Natural killer cell (primary cell): ENCODE data around the gene C1orf159. TPM values are rescaled to one million over a fixed set of nuclear protein-coding genes. Genes with fewer than 3 reads are reported as not detected.

ENCODE experiments used
- ATAC-seq, 3 donors: fragments of 150-1000 bp in 2 of 3; fragments of 200-7000 bp in 1 of 3; cut with Tn5 transposase; 1 replicate in 1 of 3; 2 replicates in 2 of 3; pipeline ENCODE4 v1.10.0; 2021; ENCODE audit warnings: mild to moderate bottlenecking in 2 of 3, moderate library complexity in 2 of 3
- DNase-seq, 2 donors: peaks; one replicate each; pipeline versions ENCODE4 v3.0.0 to v3.0.0-alpha.2; 2013 to 2021; ENCODE audit warnings: mixed read lengths in 1 of 2
- H3K27ac ChIP-seq: one replicate; pipeline ENCODE4 v1.5.1; 2013; ENCODE audit warnings: mild to moderate bottlenecking, low read length
- H3K27me3 ChIP-seq: one replicate; pipeline ENCODE4 v1.6.1; 2013; ENCODE audit warnings: low read length; ENCODE audit not compliant: control insufficient read depth, insufficient read depth
- H3K36me3 ChIP-seq: one replicate; pipeline ENCODE4 v1.6.1; 2013; ENCODE audit warnings: low read length; ENCODE audit not compliant: control insufficient read depth, insufficient read depth
- H3K4me1 ChIP-seq: one replicate; pipeline ENCODE4 v1.6.1; 2013; ENCODE audit warnings: low read length; ENCODE audit not compliant: control insufficient read depth, insufficient read depth
- H3K4me3 ChIP-seq: one replicate; pipeline ENCODE4 v1.5.1; 2013; ENCODE audit warnings: low read length
- H3K9me3 ChIP-seq: one replicate; pipeline ENCODE4 v1.6.1; 2013; ENCODE audit warnings: low read length; ENCODE audit not compliant: control insufficient read depth, insufficient read depth
- H3K27ac Mint-ChIP-seq, 2 donors: one replicate each; pipeline ENCODE4 v1.8.0; 2022; ENCODE audit warnings: mild to moderate bottlenecking in 2 of 2, mixed read lengths in 2 of 2, moderate library complexity in 1 of 2
- H3K27me3 Mint-ChIP-seq, 2 donors: one replicate each; pipeline ENCODE4 v1.8.0; 2022; ENCODE audit warnings: low read depth in 2 of 2, mixed read lengths in 2 of 2
- H3K36me3 Mint-ChIP-seq: one replicate; pipeline ENCODE4 v1.8.0; 2022; ENCODE audit warnings: mixed read lengths
- H3K4me1 Mint-ChIP-seq, 2 donors: one replicate each; pipeline ENCODE4 v1.8.0; 2022; ENCODE audit warnings: mixed read lengths in 2 of 2
- H3K4me3 Mint-ChIP-seq: one replicate; pipeline ENCODE4 v1.8.0; 2022; ENCODE audit warnings: mild to moderate bottlenecking, moderate library complexity, mixed read lengths
- H3K9me3 Mint-ChIP-seq, 2 donors: one replicate each; pipeline ENCODE4 v1.8.0; 2022; ENCODE audit warnings: mixed read lengths in 2 of 2
- WGBS: methylation state at CpG from one replicate; pipeline ENCODE4 v1.1.7; 2013; ENCODE audit warnings: missing lambda C conversion rate; ENCODE audit not compliant: insufficient coverage; 5-methylcytosine and 5-hydroxymethylcytosine counted together
- intact Hi-C: fragments of 100-400 bp; cut with micrococcal nuclease; formaldehyde crosslinking; loops from one replicate; pipeline ENCODE4 v1.14.2; 2022
- total RNA-seq, 4 donors: library from RNA; stranded (reverse); fragments of 120-200 nt in 1 of 4; gene quantifications; one replicate each; pipeline versions ENCODE4 v1.2.3 to v1.2.4, GENCODE V29; 2013 to 2022
- TF ChIP-seq, protein P1 (sequence below): fragments of 200-600 bp; IDR thresholded peaks from one replicate; pipeline ENCODE4 v1.8.0; 2022; ENCODE audit warnings: antibody characterized with exemption

Gene C1orf159
- total RNA-seq, 3 donors from 2014 or later (not counting 1 experiment from before 2014, with no cell fraction given): 19.6 to 25.1 (median 21.5) TPM

DNA sequence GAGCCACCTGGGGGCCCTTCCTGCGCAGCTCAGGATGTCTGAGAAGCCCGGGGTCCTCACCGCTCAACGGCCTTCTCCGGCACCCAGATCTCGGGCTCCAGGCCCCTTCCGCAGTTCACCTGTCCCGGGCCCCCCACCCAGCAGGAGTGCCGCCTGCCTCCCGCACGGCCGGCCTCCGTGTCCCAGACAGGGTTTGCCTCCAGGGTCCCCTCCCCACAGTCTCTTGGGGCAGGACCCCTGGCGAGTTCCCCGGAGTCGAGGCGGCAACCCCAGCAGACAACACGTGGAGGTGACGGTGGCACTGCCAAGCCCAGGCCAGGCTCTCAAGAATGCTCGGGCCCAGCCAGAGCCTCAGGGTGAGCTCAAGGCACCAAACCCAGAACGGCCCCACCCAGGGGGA is 35.4 kb upstream of the C1orf159 start:
- Mint-ChIP-seq H3K4me3 (no peak overlapping the region), H3K9me3 (peaks cover 0 to 17% of the 10 kb centered on the region in 2 donors), H3K36me3 (no peaks in the 10 kb centered on the region), H3K4me1 (peaks cover 15 to 21% of the 10 kb centered on the region in 2 donors), H3K27ac (no peak overlapping the region), H3K27me3 (no peaks in the 10 kb centered on the region)
- intact Hi-C loops: no loop called here
- Histone ChIP-seq H3K4me3 (no peak overlapping the region), H3K36me3 (no peaks in the 10 kb centered on the region), H3K9me3 (peaks cover 14% of the 10 kb centered on the region), H3K27me3 (no peaks in the 10 kb centered on the region), H3K4me1 (no peaks in the 10 kb centered on the region), H3K27ac (no peak overlapping the region)
- DNase-seq: no peak
- WGBS: 97% methylated on average over 21 of the region's 21 CpGs
- no peak for ATAC-seq
- TF ChIP-seq, protein P1, sequence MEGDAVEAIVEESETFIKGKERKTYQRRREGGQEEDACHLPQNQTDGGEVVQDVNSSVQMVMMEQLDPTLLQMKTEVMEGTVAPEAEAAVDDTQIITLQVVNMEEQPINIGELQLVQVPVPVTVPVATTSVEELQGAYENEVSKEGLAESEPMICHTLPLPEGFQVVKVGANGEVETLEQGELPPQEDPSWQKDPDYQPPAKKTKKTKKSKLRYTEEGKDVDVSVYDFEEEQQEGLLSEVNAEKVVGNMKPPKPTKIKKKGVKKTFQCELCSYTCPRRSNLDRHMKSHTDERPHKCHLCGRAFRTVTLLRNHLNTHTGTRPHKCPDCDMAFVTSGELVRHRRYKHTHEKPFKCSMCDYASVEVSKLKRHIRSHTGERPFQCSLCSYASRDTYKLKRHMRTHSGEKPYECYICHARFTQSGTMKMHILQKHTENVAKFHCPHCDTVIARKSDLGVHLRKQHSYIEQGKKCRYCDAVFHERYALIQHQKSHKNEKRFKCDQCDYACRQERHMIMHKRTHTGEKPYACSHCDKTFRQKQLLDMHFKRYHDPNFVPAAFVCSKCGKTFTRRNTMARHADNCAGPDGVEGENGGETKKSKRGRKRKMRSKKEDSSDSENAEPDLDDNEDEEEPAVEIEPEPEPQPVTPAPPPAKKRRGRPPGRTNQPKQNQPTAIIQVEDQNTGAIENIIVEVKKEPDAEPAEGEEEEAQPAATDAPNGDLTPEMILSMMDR: no peak

DNA sequence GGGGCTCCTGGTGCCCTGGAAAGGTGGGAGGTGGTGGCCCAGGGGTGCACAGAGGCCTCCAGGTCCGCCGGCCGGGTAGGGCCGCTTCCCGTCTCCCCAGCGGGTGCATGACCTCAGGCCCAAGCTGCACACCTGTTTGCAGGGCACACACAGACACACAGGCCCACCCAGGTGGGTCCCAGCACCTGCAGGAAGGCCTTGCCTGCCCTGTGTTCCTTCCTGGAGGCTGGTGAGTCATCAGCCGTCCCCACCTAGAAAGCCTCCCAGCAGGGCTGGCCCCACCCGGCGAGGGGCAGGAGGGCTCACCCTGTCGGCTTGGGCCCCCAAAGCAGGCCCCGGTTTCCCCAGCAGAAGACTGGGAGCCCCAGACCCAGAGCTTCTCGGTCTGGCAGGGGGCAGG is 34.2 kb upstream of the C1orf159 start:
- intact Hi-C loops: no loop called here
- Mint-ChIP-seq H3K4me3 (no peak overlapping the region), H3K4me1 (peaks cover 15 to 19% of the 10 kb centered on the region in 2 donors), H3K27ac (no peak overlapping the region), H3K9me3 (peaks cover 0 to 17% of the 10 kb centered on the region in 2 donors), H3K36me3 (no peaks in the 10 kb centered on the region), H3K27me3 (no peaks in the 10 kb centered on the region)
- H3K27me3 ChIP-seq: no peaks in the 10 kb centered on the region
- WGBS: 68% methylated on average over 12 of the region's 12 CpGs
- no peak for ATAC-seq
- TF ChIP-seq, protein P1: no peak
- no peaks in the 10 kb centered on the region for H3K36me3 ChIP-seq
- no peak overlapping the region for H3K27ac ChIP-seq
- DNase-seq: no peak
- peaks cover 4% of the 10 kb centered on the region for H3K4me1 ChIP-seq
- peaks cover 14% of the 10 kb centered on the region for H3K9me3 ChIP-seq
- H3K4me3 ChIP-seq: no peak overlapping the region

DNA sequence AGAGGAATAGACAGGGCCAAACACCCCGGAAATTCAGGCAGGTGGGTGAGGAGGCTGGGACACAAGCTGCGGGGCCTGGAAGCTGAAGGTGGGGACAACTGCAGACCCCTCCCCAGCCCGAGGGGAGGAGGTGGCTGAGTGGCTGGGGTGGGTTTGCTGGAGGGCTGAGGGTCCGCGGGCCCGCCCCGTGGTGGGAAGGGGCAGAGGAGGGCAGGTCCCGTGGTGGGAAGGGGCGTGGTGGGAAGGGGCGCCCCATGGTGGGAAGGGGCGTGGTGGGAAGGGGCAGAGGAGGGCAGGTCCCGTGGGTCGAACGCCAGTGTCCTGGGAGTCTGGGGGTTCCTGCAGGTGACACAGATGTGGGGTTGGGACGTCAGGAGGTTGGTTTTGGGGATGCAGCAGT is 33.5 kb upstream of the C1orf159 start:
- peaks cover 15 to 19% of the 10 kb centered on the region in 2 donors for H3K4me1 Mint-ChIP-seq
- ATAC-seq: no peak
- no peaks in the 10 kb centered on the region for H3K36me3 Mint-ChIP-seq
- H3K4me3 ChIP-seq: no peak overlapping the region
- peaks cover 14% of the 10 kb centered on the region for H3K9me3 ChIP-seq
- no peak overlapping the region for H3K27ac ChIP-seq
- no peaks in the 10 kb centered on the region for H3K27me3 Mint-ChIP-seq
- H3K27me3 ChIP-seq: no peaks in the 10 kb centered on the region
- TF ChIP-seq, protein P1: no peak
- intact Hi-C loops: no loop called here
- H3K36me3 ChIP-seq: no peaks in the 10 kb centered on the region
- WGBS: 90% methylated on average over 15 of the region's 15 CpGs
- H3K27ac Mint-ChIP-seq: no peak overlapping the region
- H3K4me1 ChIP-seq: peaks cover 11% of the 10 kb centered on the region
- peaks cover 0 to 17% of the 10 kb centered on the region in 2 donors for H3K9me3 Mint-ChIP-seq
- no peak overlapping the region for H3K4me3 Mint-ChIP-seq
- no peak for DNase-seq

DNA sequence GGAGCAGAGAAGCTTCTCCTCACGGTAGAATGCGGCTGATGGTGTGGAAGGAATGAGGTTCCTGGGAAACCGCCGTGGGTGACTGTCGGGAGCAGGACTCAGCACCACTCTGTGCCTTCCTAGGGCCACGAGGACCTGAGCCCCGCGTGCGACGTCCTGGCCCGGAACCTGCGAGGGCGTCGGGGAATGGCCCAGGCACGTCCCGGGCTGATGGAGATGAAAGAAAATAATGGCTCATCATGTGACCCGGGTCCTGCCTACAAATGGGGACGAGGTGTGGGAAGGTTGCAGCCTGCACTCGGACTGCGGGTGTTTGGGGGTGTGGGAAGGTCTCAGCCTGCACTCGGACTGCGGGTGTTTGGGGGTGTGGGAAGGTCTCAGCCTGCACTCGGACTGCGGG is 32.7 kb upstream of the C1orf159 start:
- H3K36me3 ChIP-seq: no peaks in the 10 kb centered on the region
- H3K27me3 ChIP-seq: no peaks in the 10 kb centered on the region
- no peak overlapping the region for H3K4me3 ChIP-seq
- intact Hi-C loops: no loop called here
- no peak overlapping the region for H3K4me3 Mint-ChIP-seq
- no peak overlapping the region for H3K27ac Mint-ChIP-seq
- H3K4me1 ChIP-seq: peaks cover 20% of the 10 kb centered on the region
- DNase-seq (no peak), ATAC-seq (no peak)
- no peak overlapping the region for H3K27ac ChIP-seq
- 93% methylated on average over 23 of the region's 24 CpGs for WGBS
- peaks cover 14% of the 10 kb centered on the region for H3K9me3 ChIP-seq
- H3K9me3 Mint-ChIP-seq: peaks cover 0 to 13% of the 10 kb centered on the region in 2 donors
- no peaks in the 10 kb centered on the region for H3K27me3 Mint-ChIP-seq
- TF ChIP-seq, protein P1: no peak
- peaks cover 14 to 19% of the 10 kb centered on the region in 2 donors for H3K4me1 Mint-ChIP-seq
- H3K36me3 Mint-ChIP-seq: no peaks in the 10 kb centered on the region
